Stimulated activated CD4-positive, alpha-beta T cell treated with anti-CD3 and anti-CD28 coated beads, Interleukin-1b, Interleukin-23, amount 100 ng/mL, for 4 hours (primary cell): ENCODE measurements around the gene HORMAD2.
"Not testable (repeated sequence)": the region's sequence is repeated elsewhere in the genome, so short reads cannot be mapped to it uniquely, and the experiment has no call there.

Experiments
- DNase-seq, 2 donors: peaks; one replicate each; pipeline ENCODE4 v3.0.0-alpha.2; 2020; ENCODE audit warnings: low read depth in 2 of 2

The HORMAD2 gene

GRCh38 chr22:30188911-30189310 lies 108.6 kb downstream of the HORMAD2 start:
- DNase-seq: no peak

DNA sequence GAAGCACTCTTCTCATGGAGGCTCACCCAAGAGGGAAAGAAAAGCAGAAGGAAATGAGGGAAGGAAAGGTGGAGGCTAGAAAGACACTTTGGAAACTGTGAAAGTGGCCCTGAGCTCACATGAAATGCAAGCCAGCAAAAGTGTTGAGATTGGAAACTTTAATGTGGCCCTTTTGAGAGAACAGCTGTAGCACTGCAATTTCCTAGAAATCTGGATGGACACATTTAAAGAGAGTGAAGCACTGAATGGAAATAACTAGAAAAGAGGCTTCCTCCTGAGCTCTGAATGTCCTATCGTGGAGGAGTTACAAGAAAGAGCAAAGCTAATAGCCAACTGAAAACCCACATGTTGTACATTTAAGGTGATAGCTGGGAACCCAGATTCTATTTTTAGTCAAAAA lies 110.3 kb downstream of the HORMAD2 start:
- DNase-seq: no peak

DNA sequence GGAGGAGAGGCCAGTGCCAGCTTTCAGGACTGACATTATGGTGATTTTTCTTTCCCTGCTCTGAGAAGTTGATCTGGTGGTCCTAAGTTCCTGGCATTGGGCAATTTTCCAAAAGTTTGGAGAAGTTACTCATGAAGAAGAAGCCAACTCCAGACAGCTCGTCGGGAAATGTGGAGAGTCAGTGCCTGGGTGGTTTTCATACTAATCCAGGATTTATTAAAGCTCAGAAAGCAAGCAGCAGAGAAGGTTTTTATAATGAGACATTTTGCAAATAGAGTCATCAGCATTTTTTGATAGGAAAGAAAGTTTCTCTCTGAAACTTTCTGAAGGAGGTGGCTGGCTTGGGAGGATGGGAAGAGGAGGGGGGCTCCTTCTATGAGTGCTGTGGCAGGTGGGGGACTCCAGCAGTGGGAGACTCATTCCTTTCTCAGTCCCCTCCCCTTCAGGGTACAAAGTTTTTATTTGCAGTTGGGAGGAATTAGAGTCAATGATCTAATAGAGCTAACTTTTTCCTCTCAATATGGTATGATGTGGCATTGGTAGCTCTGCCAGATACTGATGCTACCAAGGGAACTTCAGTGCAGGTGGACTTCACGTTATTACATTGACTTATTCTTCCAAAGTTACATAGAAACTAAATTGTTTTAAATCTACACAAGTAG lies 110.9 kb downstream of the HORMAD2 start:
- no peak for DNase-seq

DNA sequence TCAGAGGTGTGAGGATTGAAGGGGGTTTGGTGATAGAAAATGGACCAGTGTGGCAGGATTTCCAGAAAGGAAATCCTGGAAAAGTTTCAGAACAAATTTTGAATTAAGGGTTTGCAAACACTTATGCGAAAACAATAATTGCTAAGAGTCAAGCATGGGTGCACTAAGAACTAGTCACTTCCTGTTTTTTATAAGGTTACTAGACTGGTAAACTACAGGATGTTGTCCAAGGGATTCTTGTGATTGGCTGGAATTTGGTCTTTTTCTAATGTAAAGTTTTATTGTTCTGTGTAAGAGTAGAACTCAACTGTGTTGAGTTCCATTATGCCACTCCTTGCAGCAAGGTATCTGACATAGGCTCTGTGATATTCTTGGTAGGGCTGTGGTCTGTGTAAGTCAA lies 112.2 kb downstream of the HORMAD2 start:
- no peak for DNase-seq

- no peak for DNase-seq
Measured at GRCh38 chr22:30193031-30193775, 112.9 kb downstream of the HORMAD2 start.

DNA sequence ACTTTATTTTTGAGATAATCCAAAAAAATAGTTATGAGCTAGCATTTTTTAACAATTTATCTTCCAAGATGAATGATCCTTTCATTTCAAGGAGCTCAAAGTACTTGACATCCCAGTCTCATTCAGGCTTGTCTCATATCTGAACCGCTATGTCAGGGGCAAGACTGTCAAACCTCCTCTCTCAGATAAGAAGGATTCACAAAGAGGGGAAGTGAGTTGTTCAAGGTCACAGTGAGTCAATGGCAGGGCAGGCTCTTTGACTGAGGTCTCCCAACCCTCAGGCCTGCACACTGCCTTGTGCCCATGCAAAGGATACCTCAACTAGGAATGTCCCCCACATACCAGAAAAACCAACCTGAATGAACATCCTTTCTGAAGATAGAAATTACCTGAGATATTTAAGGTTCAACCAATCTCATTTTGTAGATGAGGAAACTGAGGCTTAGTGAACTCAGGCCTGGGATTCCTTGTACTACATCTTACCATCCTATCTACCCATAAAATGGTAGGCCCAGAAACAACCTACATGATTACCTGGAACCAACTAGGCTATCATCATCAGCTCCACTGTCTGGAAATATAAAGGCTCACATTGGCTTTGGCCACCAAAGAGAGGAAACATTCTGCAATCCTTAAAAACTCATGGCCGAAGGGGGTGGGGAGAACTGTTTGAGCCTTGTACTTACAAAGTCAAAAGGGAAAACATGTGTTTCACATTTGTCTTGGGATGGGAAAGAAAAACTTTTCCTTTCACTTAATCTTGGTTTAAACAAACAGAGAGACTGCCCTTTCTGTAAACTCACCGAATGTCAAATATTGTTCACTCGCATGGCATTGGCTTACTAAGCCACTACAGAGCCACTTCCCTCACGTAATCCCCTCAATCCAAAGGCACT lies 115.2 kb downstream of the HORMAD2 start:
- no peak for DNase-seq

GRCh38 chr22:30196141-30196879 lies 116.0 kb downstream of the HORMAD2 start:
- peak; percentile 12 to 29 for DNase-seq

GRCh38 chr22:30196880-30197336 lies 116.6 kb downstream of the HORMAD2 start:
- DNase-seq: no peak

GRCh38 chr22:30197389-30197788 lies 117.1 kb downstream of the HORMAD2 start:
- DNase-seq: no peak

DNA sequence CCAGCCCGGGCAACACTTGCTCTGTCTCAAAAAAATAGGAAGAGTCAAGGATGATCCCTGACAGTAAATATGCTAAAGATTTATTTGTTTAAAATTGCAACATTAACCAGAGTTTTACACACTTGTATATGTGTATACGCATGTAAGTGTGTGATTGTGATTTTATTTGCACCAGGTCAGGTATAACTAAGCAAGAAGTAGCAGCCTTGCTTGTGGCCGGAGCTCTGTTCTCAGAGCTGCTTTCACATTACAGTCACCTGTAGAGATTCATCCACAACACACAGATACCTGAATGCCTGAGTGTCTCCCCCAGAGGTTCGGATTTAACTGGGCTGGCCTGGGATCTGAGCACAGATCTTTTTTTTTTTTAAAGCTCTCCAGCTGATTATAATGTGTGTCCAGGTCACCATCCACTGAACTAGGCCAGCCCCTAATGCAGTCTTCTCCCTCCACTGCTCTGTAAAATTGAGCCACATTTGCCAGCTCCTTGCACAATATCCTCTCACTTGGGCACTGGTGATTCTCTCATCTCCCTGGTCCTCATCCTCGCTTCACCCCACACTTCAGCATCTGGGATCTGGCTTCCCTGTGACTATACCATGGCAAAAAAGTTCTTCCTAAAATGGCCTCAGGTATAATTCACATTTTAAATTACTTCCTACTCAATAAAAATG lies 118.0 kb downstream of the HORMAD2 start:
- DNase-seq: no peak

DNA sequence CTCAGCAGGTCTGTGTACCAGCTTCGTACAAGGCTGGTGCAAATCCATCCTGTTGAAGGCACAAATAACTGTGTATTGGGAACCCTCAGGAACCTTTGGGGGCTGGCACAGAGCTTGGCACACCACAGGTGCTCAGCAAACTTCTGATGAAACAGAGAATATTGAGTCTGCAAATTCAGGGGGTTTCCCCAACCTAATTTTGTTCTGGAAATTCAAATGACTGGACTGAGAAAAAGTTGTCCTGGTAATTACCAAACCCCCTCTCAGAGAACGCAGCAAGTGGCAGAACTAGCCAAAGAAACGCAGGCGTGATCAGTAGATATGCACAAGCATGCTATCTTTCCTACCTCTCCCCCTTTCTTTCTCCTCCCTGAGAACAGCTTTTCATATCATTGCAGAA lies 118.7 kb downstream of the HORMAD2 start:
- DNase-seq: no peak

DNA sequence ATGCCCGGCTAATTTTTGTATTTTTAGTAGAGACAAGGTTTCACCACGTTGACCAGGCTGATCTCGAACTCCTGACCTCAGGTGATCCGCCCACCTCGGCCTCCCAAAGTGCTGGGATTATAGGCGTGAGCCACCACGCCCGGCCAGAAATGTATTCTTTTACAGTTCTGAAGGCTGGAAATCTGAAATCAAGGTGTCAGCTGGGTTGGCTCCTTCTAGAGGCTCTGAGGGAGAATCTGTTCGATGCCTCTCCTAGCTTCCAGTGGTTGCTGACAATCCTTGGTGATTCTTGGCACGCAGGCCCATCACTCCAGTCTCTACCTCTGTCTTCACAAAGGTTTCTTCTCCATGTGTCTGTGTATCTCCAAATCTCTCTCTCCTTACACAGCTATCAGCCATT lies 120.6 kb downstream of the HORMAD2 start:
- DNase-seq: not testable (repeated sequence)

- DNase-seq: no peak
Measured at GRCh38 chr22:30201945-30202344, 121.7 kb downstream of the HORMAD2 start.

DNA sequence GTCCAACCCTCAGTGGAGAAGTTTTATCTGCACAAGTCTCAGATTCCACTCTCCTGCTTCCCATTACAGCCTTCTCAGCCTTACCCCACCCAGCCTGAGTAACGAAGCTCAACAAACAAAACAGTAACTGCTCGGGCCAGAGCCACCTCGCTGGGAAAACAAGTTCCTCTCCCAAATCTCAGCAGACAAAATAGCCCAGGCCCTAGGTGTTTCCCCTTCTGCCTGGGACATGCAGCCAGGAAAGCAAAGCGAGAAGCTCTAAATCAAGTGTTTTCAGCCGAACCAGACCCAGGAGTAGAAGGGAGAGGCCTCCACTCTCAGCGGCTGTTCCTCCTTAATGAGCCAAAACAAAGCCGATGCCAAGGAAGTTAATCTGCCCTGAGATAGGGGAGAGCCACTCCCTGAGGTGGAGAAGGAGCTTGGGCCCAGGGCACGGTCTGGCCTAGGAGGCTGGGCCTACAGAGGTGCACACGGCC lies 122.3 kb downstream of the HORMAD2 start:
- DNase-seq: no peak

DNA sequence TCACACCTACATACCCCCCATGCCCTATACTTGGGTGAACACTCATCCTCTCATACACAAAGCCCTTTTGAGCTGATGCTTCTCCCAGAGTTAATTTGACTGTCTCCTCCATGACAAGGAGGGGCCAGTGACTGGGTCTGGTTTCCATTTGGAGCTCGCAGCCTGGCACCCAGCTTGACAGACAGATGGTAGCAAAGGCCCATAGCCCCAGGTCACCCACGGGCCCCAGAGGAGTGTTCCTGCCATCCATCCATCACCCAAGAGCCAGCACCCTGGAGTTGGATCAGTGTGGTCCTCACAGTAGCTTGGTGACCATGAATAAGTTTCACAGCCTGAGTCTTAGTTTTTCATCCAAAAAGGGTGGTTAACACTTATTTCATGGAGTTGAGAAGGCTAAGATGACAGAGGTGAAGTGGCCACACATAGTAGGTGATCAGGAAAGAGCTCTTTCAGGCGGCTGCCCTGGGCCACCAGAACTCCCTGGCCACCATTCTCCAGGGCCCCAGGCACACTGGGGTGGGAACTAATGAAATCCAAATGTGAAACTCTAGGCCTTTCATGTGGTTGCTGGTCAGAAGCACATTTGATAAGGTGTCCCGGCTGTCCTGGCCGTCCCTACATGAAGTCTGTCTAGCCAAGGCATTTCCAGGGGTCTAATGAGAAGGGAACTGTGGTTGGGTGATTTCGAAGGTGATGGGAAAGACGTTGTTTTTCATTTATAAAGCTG lies 123.9 kb downstream of the HORMAD2 start:
- DNase-seq: no peak

DNA sequence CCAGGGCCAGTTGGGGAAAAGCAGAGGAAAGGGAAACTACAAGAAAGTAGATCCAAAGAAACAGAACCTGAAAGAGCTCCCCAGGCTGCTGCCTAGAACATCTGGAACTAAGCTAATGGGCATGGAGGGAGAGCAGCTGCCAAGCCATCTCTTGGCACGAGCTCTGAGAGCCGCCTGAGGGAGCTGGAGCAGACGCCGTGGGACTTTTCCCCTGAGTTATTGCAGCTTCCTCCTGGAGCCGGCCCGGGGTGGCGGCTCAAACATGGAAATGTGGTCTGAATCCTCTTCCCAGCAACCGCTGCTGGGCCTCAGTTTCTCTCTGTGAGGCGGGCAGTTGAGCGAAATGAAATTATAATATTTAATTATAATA lies 124.5 kb downstream of the HORMAD2 start:
- DNase-seq: no peak

GRCh38 chr22:30205281-30206115 lies 125.2 kb downstream of the HORMAD2 start:
- no peak for DNase-seq

DNA sequence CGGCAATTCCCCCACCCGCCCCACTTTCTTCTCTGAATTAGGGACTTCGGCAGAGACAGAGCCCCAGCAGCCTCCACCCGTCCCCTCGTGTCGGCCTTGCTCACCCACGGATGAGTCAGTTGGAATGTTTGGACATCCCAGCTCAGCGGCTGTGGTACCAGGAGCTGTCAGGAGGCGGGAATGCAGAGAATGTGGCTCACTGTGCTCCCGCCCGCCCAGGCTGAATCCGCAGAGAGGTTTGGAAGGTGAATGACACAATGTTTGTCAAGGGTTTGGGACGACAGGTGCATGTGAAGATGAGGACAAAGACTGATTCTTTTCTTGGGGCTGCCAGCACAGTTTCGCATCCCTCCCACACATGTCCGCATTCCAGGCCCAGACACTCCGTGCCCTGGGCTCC lies 126.7 kb downstream of the HORMAD2 start:
- DNase-seq: no peak
